Vagina (tissue), 2 donors: Measurements from ENCODE around the gene LTB4R. TPM values are rescaled to one million over a fixed set of nuclear protein-coding genes. Genes with fewer than 3 reads are reported as not detected.

Experiments
- DNase-seq, 2 donors: peaks; one replicate each; pipeline ENCODE4 v3.0.0-alpha.2; 2017; ENCODE audit errors: extremely low spot score in 2 of 2
- H3K27ac ChIP-seq: fragments of 200-600 bp; sonication (generic); one replicate; pipeline ENCODE4 v1.5.1; 2019
- H3K27me3 ChIP-seq: fragments of 200-600 bp; sonication (generic); one replicate; pipeline ENCODE4 v1.5.1; 2019
- H3K36me3 ChIP-seq, 2 donors: fragments of 200-600 bp; sonication (generic); one replicate each; pipeline ENCODE4 v1.5.1; 2017 to 2019
- H3K4me1 ChIP-seq: fragments of 200-600 bp; sonication (generic); one replicate; pipeline ENCODE4 v1.5.1; 2019
- H3K4me3 ChIP-seq, 2 donors: fragments of 200-600 bp; sonication (generic); 1 replicate in 1 of 2; 2 replicates in 1 of 2; pipeline ENCODE4 v1.5.1; 2016 to 2019
- H3K9me3 ChIP-seq: fragments of 200-600 bp; sonication (generic); one replicate; pipeline ENCODE4 v1.5.1; 2019
- POLR2A ChIP-seq, 2 donors: fragments of 450-650 bp; IDR thresholded peaks; one replicate each; pipeline ENCODE4 v1.6.1; 2017; ENCODE audit warnings: antibody characterized with exemption in 2 of 2, mild to moderate bottlenecking in 2 of 2, moderate library complexity in 2 of 2
- POLR2AphosphoS5 ChIP-seq, 2 donors: sonication (generic); formaldehyde crosslinking; IDR thresholded peaks; one replicate each; pipeline ENCODE4 v1.9.0; 2017; ENCODE audit warnings: antibody characterized with exemption in 2 of 2, mild to moderate bottlenecking in 2 of 2, low read depth in 1 of 2; ENCODE audit not compliant: insufficient read depth in 1 of 2
- intact Hi-C: fragments of 100-400 bp; cut with DNase I; formaldehyde crosslinking; loops from one replicate; pipeline ENCODE4 v1.15.1; 2023
- total RNA-seq: library from RNA; depleted of rRNA; stranded (reverse); fragments of >200 nt; gene quantifications from one replicate; pipeline ENCODE4 v1.2.3, GENCODE V29; 2016
- TF ChIP-seq, protein P1 (sequence below), 3 experiments: fragments of 450-650 bp in 2 of 3; fragments of 200-600 bp in 1 of 3; sonication (generic) in 1 of 3; IDR thresholded peaks; one replicate each; pipeline ENCODE4 v1.5.1; 2017 to 2019; ENCODE audit warnings: antibody characterized with exemption in 3 of 3, mild to moderate bottlenecking in 2 of 3, moderate library complexity in 2 of 3

The LTB4R gene
- total RNA-seq, 1 donor from 2014 or later = 35.1 TPM

DNA sequence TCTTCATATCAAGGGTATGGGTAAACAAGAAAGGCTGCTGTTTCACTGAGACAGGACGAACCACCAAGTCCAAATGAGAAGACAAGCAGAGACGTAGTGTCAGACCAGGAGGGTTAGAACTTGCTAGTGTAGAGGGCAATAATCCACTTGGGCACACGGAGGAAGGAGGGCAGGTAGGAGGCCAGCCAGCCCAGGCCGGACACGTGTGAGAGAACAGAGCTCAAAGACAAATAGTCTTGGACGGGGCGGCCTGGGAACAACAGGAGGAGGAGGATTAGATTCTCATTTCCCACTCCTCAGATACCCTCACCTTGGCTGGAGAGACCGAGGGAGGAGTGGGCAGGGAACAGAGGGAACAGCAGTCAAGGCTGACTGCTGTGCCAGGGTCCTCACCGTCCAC, 20.6 kb upstream of the LTB4R start:
- no peak overlapping the region for H3K4me3 ChIP-seq
- DNase-seq = no peak
- intact Hi-C loops = no loop called here
- H3K36me3 ChIP-seq = peaks cover 0 to 39% of the 10 kb centered on the region in 2 donors
- no peak for TF ChIP-seq POLR2A (IDR thresholded peaks at IDR 0.05)
- TF ChIP-seq, protein P1, sequence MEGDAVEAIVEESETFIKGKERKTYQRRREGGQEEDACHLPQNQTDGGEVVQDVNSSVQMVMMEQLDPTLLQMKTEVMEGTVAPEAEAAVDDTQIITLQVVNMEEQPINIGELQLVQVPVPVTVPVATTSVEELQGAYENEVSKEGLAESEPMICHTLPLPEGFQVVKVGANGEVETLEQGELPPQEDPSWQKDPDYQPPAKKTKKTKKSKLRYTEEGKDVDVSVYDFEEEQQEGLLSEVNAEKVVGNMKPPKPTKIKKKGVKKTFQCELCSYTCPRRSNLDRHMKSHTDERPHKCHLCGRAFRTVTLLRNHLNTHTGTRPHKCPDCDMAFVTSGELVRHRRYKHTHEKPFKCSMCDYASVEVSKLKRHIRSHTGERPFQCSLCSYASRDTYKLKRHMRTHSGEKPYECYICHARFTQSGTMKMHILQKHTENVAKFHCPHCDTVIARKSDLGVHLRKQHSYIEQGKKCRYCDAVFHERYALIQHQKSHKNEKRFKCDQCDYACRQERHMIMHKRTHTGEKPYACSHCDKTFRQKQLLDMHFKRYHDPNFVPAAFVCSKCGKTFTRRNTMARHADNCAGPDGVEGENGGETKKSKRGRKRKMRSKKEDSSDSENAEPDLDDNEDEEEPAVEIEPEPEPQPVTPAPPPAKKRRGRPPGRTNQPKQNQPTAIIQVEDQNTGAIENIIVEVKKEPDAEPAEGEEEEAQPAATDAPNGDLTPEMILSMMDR (IDR thresholded peaks at IDR 0.05) = no peak
- no peak for TF ChIP-seq POLR2AphosphoS5 (IDR thresholded peaks at IDR 0.05; ENCODE audit: insufficient read depth in 1 of 2, low read depth in 1 of 2)
- no peaks in the 10 kb centered on the region for H3K27me3 ChIP-seq
- H3K9me3 ChIP-seq = no peaks in the 10 kb centered on the region
- peaks cover 4% of the 10 kb centered on the region for H3K4me1 ChIP-seq
- H3K27ac ChIP-seq = no peak overlapping the region

DNA sequence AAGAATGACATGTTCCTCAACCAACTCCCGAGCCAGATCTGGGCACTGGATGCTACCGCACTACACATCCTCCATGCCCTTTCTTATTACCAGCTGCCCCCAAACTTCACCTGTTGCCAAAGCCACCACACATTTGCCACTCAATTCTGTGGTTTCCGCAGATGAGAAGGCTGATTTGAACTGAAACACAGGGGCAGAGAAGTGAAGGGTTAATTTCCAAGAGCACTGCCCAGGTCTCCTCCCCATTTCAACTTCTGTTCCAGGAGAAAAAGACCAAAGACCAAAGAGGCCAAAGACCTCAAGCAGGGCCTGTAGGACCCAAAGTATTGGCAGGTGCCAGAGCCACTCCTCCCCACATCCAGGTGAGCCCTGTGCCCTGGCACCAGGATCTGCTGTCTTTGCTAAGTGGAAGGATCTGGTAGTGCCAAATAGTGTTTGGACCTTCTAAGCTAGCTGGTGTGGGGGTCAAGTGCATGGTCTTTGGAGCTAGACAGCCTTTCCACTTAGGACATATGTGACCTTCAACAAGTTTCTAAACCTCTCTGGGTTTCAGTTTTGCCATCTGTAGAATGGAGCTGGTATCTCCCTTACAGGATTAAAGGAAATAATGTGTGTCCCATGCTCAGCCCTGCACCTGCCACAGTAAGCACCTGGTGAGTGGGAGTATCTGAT, 19.7 kb upstream of the LTB4R start:
- H3K27ac ChIP-seq = no peak overlapping the region
- no peaks in the 10 kb centered on the region for H3K9me3 ChIP-seq
- no peak for TF ChIP-seq POLR2AphosphoS5 (IDR thresholded peaks at IDR 0.05; ENCODE audit: insufficient read depth in 1 of 2, low read depth in 1 of 2)
- TF ChIP-seq, protein P1 (IDR thresholded peaks at IDR 0.05) = no peak
- no peak for TF ChIP-seq POLR2A (IDR thresholded peaks at IDR 0.05)
- H3K36me3 ChIP-seq = peaks cover 0 to 43% of the 10 kb centered on the region in 2 donors
- H3K4me1 ChIP-seq = peaks cover 2% of the 10 kb centered on the region
- intact Hi-C loops = no loop called here
- no peak for DNase-seq
- H3K27me3 ChIP-seq = no peaks in the 10 kb centered on the region
- no peak overlapping the region for H3K4me3 ChIP-seq

DNA sequence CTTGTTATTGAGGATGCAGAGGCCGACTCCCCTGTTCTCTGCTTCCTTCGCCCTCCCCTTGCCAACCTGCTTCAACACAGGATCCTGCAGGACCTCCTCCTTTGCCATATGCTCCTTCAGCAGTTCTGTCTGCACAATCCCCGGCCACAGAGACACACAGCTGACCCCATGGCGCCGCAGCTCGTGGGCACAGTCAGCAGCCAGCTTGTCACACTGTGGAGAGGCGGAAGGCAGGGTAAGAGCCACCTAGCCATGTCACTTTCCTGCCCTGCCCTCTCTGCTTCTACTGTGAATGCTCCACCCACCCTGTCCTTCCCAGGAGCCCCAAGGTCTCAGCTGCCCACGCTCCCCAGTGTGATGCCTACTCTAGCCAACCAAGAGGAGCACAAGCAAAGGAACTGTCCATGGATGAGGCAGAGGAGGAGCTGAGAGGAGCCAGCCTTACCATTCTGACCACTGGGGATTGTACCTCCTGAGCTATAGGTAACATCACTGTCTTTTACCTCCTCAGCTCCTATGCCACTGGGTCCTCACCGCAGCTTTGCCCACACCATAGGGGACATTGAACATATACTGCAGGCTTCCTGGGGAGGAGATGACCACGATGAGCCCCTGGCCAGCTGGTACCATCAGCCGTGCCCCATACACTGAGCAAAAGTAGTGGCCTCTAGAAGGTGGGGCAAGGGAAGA, 19.0 kb upstream of the LTB4R start:
- H3K4me1 ChIP-seq = peaks cover 9% of the 10 kb centered on the region
- no peak for DNase-seq
- peaks cover 0 to 43% of the 10 kb centered on the region in 2 donors for H3K36me3 ChIP-seq
- TF ChIP-seq, protein P1 (IDR thresholded peaks at IDR 0.05) = no peak
- TF ChIP-seq POLR2A (IDR thresholded peaks at IDR 0.05) (no peak), POLR2AphosphoS5 (IDR thresholded peaks at IDR 0.05; ENCODE audit: insufficient read depth in 1 of 2, low read depth in 1 of 2) (no peak)
- intact Hi-C loops = no loop called here
- H3K27me3 ChIP-seq = no peaks in the 10 kb centered on the region
- H3K27ac ChIP-seq = no peak overlapping the region
- H3K4me3 ChIP-seq = no peak overlapping the region
- H3K9me3 ChIP-seq = no peaks in the 10 kb centered on the region

DNA sequence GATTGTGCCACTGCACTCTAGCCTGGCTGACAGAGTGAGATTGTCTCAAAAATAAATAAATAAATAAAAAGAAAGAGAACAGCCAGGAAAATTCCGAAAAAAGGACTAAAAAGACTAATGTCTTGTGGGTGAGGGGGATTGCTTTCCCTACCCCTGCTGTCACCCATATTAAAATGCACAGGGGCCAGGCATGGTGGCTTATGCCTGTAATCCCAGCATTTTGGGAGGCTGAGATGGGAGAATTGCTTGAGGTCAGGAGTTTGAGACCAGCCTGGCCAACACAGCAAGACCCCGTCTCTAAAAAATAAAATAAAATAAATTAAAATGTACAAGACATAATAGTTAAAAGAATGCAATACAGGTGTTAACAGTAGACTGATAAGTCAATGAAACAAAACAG, 17.8 kb upstream of the LTB4R start:
- DNase-seq = no peak
- H3K36me3 ChIP-seq = peaks cover 0 to 43% of the 10 kb centered on the region in 2 donors
- peaks cover 22% of the 10 kb centered on the region for H3K4me1 ChIP-seq
- no peaks in the 10 kb centered on the region for H3K9me3 ChIP-seq
- H3K27ac ChIP-seq = no peak overlapping the region
- intact Hi-C loops = no loop called here
- TF ChIP-seq POLR2AphosphoS5 (IDR thresholded peaks at IDR 0.05; ENCODE audit: insufficient read depth in 1 of 2, low read depth in 1 of 2) = no peak
- TF ChIP-seq, protein P1 (IDR thresholded peaks at IDR 0.05) = no peak
- TF ChIP-seq POLR2A (IDR thresholded peaks at IDR 0.05) = no peak
- no peak overlapping the region for H3K4me3 ChIP-seq
- H3K27me3 ChIP-seq = no peaks in the 10 kb centered on the region
